Measurements from ENCODE around the gene SUPT5H. TPM values are rescaled to one million over a fixed set of nuclear protein-coding genes. Genes with fewer than 3 reads are reported as not detected.

Gene SUPT5H
- polyA plus RNA-seq, 1 donor: 81.6 TPM

GRCh38 chr19:39409208-39410016 is 36.0 kb upstream of the SUPT5H start:
- no peak for DNase-seq (ENCODE audit: low read depth)

GRCh38 chr19:39410017-39410830 is 35.2 kb upstream of the SUPT5H start:
- no peak for DNase-seq (ENCODE audit: low read depth)

GRCh38 chr19:39410831-39411080 is 34.6 kb upstream of the SUPT5H start:
- no peak for DNase-seq (ENCODE audit: low read depth)

- DNase-seq (ENCODE audit: low read depth): no peak
These were observed 34.1 kb upstream of the SUPT5H start for GRCh38 chr19:39411081-39411831.

- peak; percentile 85 for DNase-seq (ENCODE audit: low read depth)
These were observed 33.6 kb upstream of the SUPT5H start for GRCh38 chr19:39411832-39412099.

- DNase-seq (ENCODE audit: low read depth): peak; percentile 100
These were observed 33.1 kb upstream of the SUPT5H start, which contains the start of gene PLEKHG2 for GRCh38 chr19:39412100-39412866. Gene PLEKHG2 (plus strand): TSS chr19:39412669. CDS start chr19:39414087, 1,418 bp downstream.

- DNase-seq (ENCODE audit: low read depth): no peak
These were observed 32.5 kb upstream of the SUPT5H start for GRCh38 chr19:39412867-39413271.

GRCh38 chr19:39413272-39413910 is 32.0 kb upstream of the SUPT5H start:
- DNase-seq (ENCODE audit: low read depth): no peak

- DNase-seq (ENCODE audit: low read depth): no peak
These were observed 31.3 kb upstream of the SUPT5H start for GRCh38 chr19:39413911-39414608.

- DNase-seq (ENCODE audit: low read depth): no peak
These were observed 30.0 kb upstream of the SUPT5H start for GRCh38 chr19:39415111-39416046.

GRCh38 chr19:39416152-39417120 is 28.9 kb upstream of the SUPT5H start:
- DNase-seq (ENCODE audit: low read depth): no peak

- no peak for DNase-seq (ENCODE audit: low read depth)
These were observed 27.8 kb upstream of the SUPT5H start for GRCh38 chr19:39417463-39418181.

GRCh38 chr19:39419003-39419402 is 26.4 kb upstream of the SUPT5H start:
- no peak for DNase-seq (ENCODE audit: low read depth)

GRCh38 chr19:39420769-39421168 is 24.6 kb upstream of the SUPT5H start:
- DNase-seq (ENCODE audit: low read depth): no peak

GRCh38 chr19:39422020-39422419 is 23.4 kb upstream of the SUPT5H start:
- no peak for DNase-seq (ENCODE audit: low read depth)

GRCh38 chr19:39423258-39424086 is 21.9 kb upstream of the SUPT5H start:
- no peak for DNase-seq (ENCODE audit: low read depth)

- no peak for DNase-seq (ENCODE audit: low read depth)
These were observed 20.4 kb upstream of the SUPT5H start for GRCh38 chr19:39424934-39425333.

Data from forelimb muscle (tissue), 1 donor.